Measurements from ENCODE around the gene ATP9B.
"Not testable (repeated sequence)": the region's sequence is repeated elsewhere in the genome, so short reads cannot be mapped to it uniquely, and the experiment has no call there.

The ATP9B gene

GRCh38 chr18:79167526-79168190 lies 98.5 kb downstream of the ATP9B start:
- no peak for ATAC-seq
- TF ChIP-seq PATZ1 (CRISPR knock-in tag; IDR thresholded peaks at IDR 0.05; ENCODE audit: borderline replicate concordance) (no peak), GLIS3 (CRISPR knock-in tag; IDR thresholded peaks at IDR 0.05) (no peak), ZFP3 (CRISPR knock-in tag; IDR thresholded peaks at IDR 0.05) (no peak), ZNF565 (CRISPR knock-in tag; conservative IDR thresholded peaks at IDR 0.05; ENCODE audit: low read depth) (no peak), ZC3H10 (CRISPR knock-in tag; IDR thresholded peaks at IDR 0.05) (no peak), TSHZ2 (CRISPR knock-in tag; IDR thresholded peaks at IDR 0.05) (no peak), ESRRG (CRISPR knock-in tag; IDR thresholded peaks at IDR 0.05) (no peak), ISL1 (CRISPR knock-in tag; IDR thresholded peaks at IDR 0.05) (no peak)

GRCh38 chr18:79169958-79170555 lies 100.9 kb downstream of the ATP9B start:
- TF ChIP-seq ESRRG (CRISPR knock-in tag; IDR thresholded peaks at IDR 0.05) (no peak), TSHZ2 (CRISPR knock-in tag; IDR thresholded peaks at IDR 0.05) (no peak), ZFP30 (CRISPR knock-in tag; IDR thresholded peaks at IDR 0.05) (no peak), BACH2 (CRISPR knock-in tag; IDR thresholded peaks at IDR 0.05; ENCODE audit: borderline replicate concordance) (no peak), ZNF8 (CRISPR knock-in tag; IDR thresholded peaks at IDR 0.05) (no peak)
- no peak; the same call in 2 of the 3 replicates for ATAC-seq

GRCh38 chr18:79172331-79172730 lies 103.1 kb downstream of the ATP9B start:
- not testable (repeated sequence) for ATAC-seq

- ATAC-seq: no peak
- TF ChIP-seq ZNF565 (CRISPR knock-in tag; conservative IDR thresholded peaks at IDR 0.05; ENCODE audit: low read depth) (no peak), ESRRG (CRISPR knock-in tag; IDR thresholded peaks at IDR 0.05) (no peak), ZFP3 (CRISPR knock-in tag; IDR thresholded peaks at IDR 0.05) (no peak), CREB5 (CRISPR knock-in tag; IDR thresholded peaks at IDR 0.05; ENCODE audit: low read depth) (no peak), ZNF8 (CRISPR knock-in tag; IDR thresholded peaks at IDR 0.05) (no peak), BACH2 (CRISPR knock-in tag; IDR thresholded peaks at IDR 0.05; ENCODE audit: borderline replicate concordance) (no peak), RARB (CRISPR knock-in tag; IDR thresholded peaks at IDR 0.05) (no peak), TOX (CRISPR knock-in tag; IDR thresholded peaks at IDR 0.05; ENCODE audit: borderline replicate concordance) (no peak), ZC3H10 (CRISPR knock-in tag; IDR thresholded peaks at IDR 0.05) (no peak), TSHZ2 (CRISPR knock-in tag; IDR thresholded peaks at IDR 0.05) (no peak), GLIS3 (CRISPR knock-in tag; IDR thresholded peaks at IDR 0.05) (no peak), ZFP30 (CRISPR knock-in tag; IDR thresholded peaks at IDR 0.05) (no peak), CSDC2 (CRISPR knock-in tag; IDR thresholded peaks at IDR 0.05) (no peak), CSRNP3 (CRISPR knock-in tag; IDR thresholded peaks at IDR 0.05) (no peak)
Measured at GRCh38 chr18:79173742-79174141, 104.5 kb downstream of the ATP9B start.
